Ramos (cell line): ENCODE data around the gene ITFG1.
"Not testable (repeated sequence)": the region's sequence is repeated elsewhere in the genome, so short reads cannot be mapped to it uniquely, and the experiment has no call there.

ENCODE experiments used
- in situ Hi-C: fragments of 300-500 bp; cut with MboI; formaldehyde crosslinking; loops from one replicate; pipeline ENCODE4 v1.14.3; 2022; ENCODE audit warnings: low sequenced_read_pairs; ENCODE audit not compliant: unreplicated experiment

Gene ITFG1

DNA sequence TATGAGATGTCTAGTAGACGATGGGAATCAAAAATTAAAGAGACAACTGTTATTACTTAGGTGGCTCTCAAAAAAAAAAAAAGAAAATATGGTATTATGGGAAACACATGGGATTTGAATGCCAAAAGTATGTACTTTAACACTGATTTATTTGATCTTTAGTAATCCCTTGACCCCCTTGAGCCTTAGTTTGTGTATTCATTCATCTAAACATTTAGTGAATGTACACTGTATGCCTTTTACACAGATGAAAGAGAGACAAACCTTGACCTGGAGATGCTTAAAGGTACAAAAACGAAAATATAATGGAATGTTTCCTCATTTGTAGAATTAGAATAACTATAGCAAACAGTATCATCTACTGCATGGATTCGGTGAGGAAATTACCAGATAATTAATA, 278.5 kb downstream of the ITFG1 start:
- in situ Hi-C loops: no loop called here

DNA sequence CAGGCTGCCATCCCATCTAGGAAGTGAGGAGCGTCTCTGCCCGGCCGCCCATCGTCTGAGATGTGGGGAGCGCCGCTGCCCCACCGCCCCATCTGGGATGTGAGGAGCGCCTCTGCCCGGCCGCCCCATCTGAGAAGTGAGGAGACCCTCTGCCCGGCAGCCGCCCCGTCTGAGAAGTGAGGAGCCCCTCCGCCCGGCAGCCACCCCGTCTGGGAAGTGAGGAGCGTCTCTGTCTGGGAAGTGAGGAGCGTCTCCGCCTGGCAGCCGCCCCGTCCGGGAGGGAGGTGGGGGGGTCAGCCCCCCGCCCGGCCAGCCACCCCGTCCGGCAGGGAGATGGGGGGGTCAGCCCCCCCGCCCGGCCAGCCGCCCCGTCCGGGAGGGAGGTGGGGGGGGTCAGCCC, 279.8 kb downstream of the ITFG1 start:
- in situ Hi-C loops: not testable (repeated sequence)

DNA sequence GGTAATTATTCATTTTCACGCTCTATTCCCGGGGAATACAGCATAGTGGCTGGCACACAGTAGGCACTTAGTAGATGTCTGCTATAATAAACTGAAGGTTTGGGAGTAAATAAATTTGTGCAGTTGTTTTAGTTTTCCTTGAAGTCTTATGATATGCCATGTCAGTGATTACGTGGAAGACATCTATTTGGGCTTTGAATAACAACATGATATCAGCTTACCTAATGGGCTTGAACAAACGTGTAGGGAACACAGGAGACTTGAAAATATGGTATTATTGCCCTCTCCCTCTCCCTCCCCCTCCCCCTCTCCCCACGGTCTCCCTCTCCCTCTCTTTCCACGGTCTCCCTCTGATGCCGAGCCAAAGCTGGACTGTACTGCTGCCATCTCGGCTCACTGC, 280.8 kb downstream of the ITFG1 start:
- in situ Hi-C loops: no loop called here

DNA sequence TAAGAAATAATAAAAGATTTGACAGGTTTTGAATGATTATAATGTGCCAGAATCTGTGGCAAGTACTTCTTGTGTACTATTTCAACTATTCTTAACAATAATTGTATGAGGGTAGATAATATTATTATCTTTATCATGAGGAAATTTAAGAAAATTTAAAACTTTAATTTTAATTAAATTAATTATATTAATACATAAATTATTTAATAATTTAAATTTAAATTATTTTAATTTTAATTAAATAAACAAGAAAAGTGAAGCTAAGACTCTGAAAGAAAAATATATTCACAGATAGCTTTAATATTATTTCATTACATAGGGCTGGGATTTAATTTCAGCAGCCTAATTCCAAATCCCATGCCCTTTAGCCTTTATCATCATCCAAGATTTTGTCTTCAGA, 285.7 kb downstream of the ITFG1 start:
- in situ Hi-C loops: no loop called here

DNA sequence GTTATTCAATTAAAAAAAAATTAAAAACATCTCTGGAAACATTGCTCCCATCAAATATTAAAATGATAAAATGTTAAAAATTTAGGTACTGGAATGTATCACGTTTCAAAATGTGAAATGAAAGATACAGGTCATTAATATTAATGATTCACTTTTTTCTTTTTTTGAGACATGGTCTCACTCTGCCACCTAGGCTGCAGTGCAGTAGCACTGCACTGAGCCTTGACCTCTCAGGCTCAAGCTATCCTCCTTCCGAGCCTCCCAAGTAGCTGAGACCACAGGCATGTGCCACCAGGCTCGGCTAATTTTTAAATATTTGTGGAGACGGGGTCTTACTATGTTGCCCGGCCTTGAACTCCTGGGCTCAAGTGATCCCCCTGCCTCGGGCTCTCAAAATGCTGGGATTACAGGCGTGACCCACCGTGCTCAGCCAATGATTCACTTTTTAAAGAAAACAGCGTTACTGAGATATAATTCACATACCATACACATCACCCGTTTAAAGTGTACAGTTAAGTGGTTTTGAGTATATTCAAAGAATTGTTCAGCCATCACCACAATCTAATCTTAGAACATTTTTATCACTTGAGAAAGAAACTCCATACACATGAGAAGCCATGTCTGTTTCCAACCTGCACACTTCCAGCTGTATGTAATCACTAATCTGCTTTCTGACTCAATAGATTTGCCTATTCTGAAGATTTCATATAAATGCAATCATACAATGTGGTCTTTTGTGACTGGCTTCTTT, 298.0 kb downstream of the ITFG1 start:
- in situ Hi-C loops: no loop called here

DNA sequence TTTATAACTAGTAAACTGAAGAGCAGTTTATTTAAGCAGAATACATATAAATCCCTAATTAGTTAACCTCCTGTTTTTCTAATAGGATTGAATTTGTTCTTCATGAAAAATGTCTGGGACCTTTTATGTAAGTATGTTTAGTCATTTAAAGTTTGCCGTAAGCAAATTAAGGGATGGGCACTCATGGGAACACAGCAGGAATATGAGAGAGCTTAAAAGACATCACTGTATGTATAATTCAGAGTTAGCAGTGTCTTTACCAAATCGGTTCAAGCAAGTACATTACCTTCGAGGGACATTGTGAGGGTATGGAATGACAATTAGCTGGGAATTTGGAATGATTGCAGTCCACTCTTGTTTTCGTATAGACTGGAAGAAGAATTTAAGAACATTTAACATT, 299.4 kb downstream of the ITFG1 start:
- in situ Hi-C loops: no loop called here

DNA sequence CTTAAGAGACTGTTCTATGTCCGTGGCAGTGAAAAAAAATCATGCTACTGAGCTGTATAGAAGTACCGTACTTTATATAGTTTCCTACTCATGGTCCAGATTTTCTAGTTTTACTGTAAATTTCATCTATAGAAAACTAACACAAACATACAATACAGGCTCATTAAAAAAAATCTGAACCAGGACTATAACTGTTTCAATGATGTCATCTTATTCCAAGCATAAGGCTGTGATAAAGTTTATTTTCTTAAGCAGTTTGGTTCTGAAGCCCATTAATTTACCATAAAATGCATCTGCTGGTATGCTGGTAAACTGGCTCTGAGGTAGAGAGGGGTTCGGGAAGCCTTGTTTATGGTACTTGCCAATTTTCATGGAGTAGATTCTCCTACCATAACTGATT, 300.4 kb downstream of the ITFG1 start:
- in situ Hi-C loops: no loop called here

DNA sequence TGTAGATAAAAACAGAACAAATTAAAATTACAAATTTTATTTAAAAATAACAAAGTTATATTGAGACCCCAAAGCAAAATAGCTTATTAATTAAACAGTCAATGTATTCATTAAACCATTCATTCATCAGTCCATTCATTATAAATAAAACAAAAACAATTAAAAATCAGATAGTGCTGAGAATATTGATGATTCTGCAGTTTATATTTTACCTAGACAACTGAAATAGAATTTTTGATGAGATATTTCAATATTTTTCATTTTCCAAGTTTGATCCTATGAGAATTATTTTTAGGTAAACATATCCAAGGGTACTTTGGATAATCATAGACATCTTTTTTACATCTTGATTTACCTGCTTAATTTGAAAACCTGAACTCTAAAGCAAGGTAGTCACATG, 301.9 kb downstream of the ITFG1 start:
- in situ Hi-C loops: no loop called here

DNA sequence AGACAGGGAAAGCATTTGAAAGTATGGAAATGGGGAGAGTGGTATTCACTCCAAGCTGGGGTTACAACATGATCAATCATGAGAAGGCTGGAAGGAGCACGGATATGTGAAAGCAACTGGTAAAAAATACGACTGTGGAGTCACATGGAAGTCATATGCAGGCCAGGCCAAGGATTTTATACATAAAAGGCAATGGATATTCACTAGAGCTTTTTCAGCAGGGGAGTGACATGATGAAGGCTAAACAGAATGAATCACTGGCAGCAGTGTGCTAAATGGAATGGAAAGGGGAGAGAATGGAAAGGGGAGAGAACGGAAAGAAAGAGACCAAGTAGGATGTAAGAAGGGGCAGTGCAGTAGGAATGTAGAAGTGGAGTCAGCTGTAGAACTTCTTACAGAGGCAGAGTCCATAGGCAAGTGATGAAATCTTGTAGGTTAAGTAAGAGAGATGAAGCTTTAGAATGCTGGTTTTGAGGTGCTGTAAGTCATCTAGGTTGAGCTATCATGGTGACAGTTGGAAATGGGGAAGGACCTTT, 304.1 kb downstream of the ITFG1 start:
- in situ Hi-C loops: no loop called here

DNA sequence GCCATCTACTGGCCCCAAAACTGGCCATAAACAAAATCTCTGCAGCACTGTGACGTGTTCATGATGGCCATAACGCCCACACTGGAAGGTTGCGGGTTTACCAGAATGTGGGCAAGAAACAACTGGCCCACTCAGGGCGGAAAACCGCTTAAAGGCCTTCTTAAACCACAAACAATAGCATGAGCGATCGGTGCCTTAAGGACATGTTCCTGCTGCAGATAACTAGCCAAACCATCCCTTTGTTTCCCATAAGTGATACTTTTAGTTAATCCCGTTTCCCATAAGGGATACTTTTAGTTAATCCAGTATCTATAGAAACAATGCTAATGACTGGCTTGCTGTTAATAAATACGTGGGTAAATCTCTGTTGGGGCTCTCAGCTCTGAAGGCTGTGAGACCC, 308.4 kb downstream of the ITFG1 start:
- in situ Hi-C loops: not testable (repeated sequence)

DNA sequence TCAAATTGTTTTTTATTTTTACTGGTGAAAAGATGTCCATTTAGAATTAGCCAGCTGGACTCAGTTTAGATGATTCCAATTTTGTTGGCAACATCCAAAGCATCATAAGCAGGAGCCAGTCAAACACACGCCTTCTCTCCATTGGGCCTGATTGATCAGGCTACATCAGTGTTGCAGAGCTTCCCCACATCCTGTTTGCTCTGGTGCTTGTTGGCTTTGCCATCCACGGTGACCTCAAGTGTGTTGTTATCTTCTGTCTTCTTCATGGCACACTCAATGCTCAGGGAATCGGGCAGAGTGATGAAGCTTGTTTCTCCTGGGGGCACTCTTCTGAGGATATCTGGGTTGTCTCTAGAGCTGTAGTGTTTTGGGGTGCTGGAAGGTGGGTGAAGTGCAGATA, 310.8 kb downstream of the ITFG1 start:
- in situ Hi-C loops: no loop called here

DNA sequence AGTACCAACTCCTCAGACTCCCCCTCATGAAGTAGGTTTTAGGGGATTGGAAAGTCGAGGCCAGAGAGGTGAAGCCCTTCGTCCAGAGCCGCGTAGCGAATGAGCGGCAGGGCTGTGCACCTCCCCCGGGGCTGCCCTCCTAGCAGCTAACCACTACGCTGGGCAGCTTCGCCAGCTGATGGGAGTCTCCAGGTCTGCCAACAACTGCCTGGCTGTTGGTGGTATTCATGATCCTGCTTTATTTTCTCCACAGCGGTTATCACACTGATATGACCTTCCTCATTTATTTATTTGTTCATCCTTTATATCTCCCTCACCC, 316.3 kb downstream of the ITFG1 start:
- in situ Hi-C loops: loop anchor here (25.0 kb wide), 1 partner anchor 968 kb away; no protein-coding TSS in a partner anchor

DNA sequence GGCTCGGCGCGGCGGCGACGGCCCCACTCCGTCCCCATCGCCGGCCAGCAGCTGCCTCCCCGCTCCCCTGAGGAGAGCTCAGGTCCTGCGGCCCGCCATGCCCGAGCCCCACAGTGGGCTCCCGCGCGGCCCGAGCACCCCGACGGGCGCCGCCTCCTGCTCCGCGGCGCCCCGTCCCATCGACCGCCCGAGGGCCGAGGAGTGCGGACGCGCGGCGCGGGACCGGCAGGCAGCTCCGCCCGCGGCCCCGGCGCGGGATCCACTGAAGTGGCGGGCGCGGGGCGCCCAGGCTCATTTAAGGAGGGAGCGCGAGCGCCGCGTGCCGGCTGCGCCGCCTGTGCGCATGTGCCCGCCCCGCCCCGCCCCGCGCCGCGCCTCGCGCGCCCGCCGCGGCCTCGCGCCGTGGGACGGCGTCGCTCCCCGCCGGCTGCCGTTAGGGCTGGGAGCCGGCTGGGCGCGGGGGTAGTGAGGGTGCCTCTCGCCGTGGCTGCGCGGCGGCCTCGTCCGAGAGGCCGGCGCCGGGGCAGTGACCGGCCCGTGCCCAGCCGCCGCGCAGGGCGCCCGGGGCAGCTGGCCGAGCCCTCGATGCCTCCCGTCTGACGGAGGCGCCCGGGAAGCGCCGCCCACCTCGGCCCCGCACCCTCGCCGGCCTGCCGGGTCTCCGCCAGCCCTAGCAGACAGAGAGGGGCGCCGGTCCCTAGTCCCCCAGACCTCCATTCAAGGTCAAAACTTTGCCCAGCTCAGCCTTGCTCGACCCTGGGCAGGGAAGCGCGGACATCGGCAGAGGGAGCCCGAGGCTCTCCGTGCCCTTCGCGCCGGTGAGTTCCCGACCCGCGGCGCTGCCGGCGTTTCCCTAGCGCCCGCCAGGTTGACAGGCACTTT, 316.9 kb downstream of the ITFG1 start, which contains the start of gene NETO2:
Gene NETO2, minus strand, starts transcription at position 269 of the 882 bp plus-strand sequence. CDS start 333 bp downstream, outside the sequence.
- in situ Hi-C loops: loop anchor here (25.0 kb wide), 1 partner anchor 968 kb away; no protein-coding TSS in a partner anchor

DNA sequence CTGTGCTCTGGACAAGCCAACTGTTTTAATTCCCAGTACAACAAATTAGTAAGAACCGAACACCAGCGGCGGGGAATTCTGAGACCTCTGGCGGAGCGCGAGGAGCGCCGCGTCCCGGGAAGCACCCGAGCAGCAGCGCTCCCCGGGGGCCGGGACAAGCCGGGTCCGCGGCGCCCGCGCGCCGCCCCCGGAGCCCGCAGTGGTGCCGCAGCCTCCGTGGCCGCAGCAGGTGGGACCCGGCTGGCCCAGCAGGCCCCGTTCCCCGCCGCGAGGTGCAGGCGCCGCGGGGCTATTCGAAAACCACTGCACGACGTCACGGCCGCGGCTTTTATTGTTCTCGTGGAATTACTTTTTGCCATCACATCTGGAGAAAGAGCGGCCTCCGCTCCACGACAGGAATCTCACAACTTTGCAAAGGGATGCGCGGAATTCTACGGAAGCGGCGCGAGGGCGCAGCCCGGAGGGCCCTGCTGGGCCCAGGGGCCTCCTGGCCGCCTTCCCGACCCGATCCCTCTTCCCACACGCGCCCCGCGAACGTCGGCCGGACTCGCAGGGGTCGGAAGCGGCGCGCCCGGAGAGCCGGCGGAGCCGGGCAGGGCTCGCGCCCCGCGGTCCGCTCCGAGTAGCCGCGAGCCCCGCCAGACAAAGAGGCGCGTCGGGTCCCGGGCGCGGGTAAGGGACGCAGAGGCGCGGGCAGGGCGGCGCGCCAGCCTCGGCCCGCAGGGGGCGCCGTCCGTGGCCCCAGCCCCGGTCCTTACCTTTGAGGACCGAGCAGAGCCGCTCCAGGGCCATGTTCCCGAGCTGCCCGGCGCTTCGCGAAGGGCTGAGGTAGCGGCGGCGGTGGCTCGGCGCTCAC, 317.8 kb downstream of the ITFG1 start:
- in situ Hi-C loops: loop anchor here (25.0 kb wide), 1 partner anchor 969 kb away; no protein-coding TSS in a partner anchor

DNA sequence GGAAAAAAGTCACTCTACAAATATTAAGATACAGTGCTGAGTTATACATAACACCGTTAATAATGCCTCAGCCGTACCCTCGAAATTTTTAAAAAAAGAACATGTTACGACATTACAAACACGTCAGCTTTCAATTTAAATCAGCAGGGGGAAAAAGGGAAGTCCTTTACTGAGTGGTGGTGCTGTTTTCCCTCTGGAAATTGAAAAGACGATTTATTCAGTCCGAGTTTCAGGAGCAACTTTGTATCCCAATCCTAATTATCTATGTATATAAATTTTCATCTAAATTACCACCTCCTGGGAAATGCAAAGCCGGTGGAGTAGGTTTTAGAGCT, 318.4 kb downstream of the ITFG1 start:
- in situ Hi-C loops: loop anchor here (25.0 kb wide), 1 partner anchor 970 kb away; no protein-coding TSS in a partner anchor

DNA sequence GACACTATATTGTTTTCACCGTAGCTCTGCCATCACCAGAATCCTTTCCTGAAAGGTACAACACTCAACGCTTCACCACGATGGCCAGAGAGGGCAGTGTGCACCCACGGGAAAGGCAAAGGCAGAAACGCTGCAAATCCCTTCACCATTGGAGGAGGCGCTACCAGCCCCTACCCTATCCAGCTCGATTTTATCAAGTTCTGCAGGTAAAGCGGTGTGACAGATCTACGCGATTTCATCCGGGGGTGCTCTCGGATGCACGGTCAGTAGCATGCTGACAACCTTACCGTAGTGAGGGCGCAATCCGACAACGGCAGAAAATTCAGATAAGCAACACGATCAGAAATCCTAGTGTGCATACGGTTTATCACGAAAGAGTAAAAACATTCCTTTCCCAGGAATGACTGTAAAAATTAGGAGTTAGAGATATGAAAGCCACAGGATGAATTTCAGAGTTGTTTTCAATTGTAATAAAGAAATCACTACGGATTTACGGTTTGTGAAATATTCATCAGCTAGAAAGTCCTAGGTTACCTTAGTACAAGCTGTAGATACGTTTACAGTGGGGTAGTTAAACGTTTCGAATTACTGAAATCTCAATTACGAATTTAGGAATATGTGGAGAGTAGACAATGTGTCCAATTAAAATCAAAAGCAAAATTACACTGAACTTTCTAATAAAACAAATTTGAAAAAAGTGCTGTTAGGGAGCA, 318.9 kb downstream of the ITFG1 start:
- in situ Hi-C loops: loop anchor here (25.0 kb wide), 1 partner anchor 970 kb away; no protein-coding TSS in a partner anchor

DNA sequence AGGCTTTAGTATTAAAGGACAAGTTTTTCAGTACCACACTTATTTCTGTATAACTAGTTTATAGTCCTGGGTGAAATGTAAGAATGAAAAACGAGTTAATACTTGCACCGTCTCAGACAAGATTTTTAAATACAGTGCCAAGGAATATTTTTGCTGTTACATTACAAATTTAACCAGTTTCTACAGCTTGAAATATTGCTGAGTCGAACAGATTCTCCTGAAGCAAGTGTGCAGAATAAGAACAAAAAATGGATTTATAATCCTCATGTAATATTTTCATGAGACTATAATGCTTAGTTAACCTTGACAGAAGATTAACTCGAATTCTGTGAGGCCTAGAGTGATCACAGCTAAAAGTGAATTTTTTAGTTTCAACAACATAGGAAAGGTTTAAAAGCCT, 320.2 kb downstream of the ITFG1 start:
- in situ Hi-C loops: loop anchor here (25.0 kb wide), 1 partner anchor 972 kb away; no protein-coding TSS in a partner anchor

DNA sequence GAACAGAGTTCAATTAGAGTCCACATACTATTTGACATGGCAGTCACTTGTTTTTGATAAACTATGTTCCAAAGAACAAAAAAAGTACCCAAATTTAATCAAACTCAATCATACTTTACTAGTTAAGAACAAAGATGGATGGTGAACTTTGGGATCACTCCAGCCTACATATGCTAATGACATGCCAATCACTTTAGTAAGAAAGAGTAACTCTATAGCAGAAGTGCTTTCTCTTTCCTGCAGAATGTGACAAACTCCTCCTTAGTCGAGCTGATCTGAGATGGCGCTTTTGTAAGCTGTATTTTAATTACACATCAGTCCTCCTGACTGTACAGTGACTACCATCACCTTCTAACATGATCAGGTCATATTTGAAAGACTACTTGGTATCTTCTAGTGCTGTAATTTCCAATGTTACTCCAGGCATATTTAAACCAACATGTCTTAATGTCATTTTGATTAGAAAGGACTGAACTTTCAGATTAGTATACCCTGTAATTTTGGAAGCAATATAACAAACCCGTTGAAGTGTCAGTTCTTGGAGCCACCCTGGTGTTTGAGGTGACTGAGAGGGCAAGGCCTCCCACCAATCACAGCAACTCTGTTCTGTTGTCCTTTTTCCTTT, 321.2 kb downstream of the ITFG1 start:
- in situ Hi-C loops: loop anchor here (10.0 to 25.0 kb wide), 2 partner anchors 973 to 1015 kb away; partner anchors contain the start of gene ABCC12

DNA sequence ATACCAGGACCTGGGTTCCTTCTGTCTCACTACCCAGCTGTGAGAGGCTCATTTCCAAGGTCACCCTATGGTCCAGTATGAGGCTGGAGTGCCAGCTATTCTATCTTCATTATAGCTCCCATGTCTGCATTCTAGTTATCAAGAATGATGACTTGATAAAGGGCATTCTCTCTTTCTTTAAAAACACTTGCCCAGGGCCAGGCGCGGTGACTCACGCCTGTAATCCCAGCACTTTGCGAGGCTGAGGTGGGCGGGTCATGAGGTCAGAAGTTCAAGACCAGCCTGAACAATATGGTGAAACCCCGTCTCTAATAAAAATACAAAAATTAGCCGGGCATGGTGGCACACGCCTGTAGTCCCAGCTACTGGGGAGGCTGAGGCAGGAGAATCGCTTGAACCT, 322.9 kb downstream of the ITFG1 start:
- in situ Hi-C loops: loop anchor here (10.0 to 25.0 kb wide), 2 partner anchors 974 to 1017 kb away; partner anchors contain the start of gene ABCC12
